GM04504 (cell line): Measurements from ENCODE around the gene UBXN2A.
A peak's percentile ranks its signal among the peaks of the same experiment; 100 is the strongest.

Experiments
- DNase-seq: peaks from one replicate; pipeline ENCODE4 v3.0.0-alpha.2; 2012; ENCODE audit warnings: low read depth

Gene UBXN2A, protein sequence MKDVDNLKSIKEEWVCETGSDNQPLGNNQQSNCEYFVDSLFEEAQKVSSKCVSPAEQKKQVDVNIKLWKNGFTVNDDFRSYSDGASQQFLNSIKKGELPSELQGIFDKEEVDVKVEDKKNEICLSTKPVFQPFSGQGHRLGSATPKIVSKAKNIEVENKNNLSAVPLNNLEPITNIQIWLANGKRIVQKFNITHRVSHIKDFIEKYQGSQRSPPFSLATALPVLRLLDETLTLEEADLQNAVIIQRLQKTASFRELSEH

DNA sequence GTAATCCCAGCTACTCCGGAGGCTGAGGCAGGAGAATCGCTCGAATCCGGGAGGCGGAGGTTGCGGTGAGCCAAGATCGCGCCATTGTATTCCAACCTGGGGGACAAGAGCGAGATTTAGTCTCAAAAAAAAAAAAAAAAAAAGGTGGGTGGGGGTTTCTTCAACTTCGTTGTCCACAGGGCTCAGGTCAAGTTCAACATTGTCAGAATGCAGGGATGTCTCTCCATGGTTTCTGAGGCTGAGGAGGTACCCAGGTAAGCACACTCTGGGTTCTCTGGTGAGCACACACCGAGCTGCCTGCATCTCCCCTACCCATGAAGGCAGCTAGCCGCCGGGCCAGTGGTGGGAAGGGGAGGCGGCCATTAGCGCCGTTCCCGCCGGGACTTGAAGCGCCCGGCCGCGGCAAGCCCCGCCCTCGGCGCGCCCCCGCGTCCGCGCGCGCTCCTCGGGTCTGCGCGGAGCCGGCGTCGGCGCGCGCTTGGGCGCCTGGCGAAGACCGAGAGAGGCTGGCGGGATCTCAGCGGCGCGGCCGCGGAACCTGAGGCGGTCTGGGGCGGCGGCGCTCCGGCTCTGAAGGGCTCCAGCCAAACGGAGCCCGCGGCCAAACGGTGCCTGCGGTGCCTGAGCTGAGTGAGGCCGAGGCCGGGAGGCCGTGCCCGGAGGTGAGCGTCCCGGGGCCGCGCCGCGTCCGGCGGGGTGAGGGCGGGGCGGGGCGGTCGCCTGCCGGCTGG, at the start of gene UBXN2A:
Gene UBXN2A, plus strand, starts transcription at position 477 of the 731 bp plus-strand sequence. CDS start 17,852 bp downstream, outside the sequence.
- DNase-seq, result no peak

DNA sequence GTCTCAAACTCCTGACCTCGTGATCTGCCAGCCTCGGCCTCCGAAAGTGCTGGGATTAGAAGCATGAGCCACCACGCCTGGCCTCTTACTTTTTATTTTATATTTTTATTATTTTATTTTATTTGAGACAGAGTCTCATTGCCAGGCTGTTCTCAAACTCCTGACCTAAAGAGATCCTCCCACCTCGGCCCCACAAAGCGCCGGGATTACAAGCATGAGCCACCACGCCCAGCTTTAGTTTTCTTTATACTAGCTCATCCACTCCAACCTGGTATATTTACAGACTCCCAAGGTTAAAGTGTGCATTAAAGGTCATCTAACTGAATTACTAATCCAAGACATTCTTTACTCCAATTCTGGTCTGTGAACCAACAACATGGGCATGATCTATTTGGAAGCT, 40.1 kb upstream of the UBXN2A start:
- DNase-seq, result no peak

DNA sequence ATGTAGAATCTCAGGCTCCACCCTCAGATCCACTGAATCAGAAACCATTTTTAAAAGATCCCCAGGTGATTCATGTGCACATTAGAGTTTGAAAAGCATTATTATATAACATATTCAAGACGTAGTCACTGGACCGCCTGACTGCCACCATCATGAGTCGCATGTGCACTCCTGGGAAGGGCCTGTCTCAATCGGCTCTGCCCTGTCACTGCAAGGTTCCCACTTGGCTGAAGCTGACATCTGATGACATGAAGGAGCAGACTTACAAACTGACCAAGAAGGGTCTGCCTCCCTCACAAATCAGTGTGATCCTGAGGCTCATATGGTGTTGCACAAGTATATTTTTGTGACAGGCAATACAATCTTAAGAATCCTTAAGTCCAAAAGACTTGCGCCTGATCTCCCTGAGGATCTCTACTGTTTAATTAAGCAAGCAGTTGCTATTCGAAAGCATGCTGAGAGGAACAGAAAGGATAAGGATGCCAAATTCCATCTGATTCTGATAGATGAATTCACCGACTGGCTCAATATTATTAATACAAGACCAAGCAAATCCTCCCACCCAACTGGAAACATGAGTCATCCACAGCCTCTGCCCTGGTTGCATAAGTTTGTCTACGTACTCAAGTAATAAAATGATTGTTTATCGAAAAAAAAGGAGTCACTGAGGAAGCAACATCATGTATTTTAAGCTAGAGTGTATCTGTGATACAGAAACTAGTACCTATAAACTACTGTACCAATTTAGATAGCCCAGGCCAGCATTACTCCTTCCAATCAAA, 39.5 kb upstream of the UBXN2A start:
- peak; percentile 60 for DNase-seq

DNA sequence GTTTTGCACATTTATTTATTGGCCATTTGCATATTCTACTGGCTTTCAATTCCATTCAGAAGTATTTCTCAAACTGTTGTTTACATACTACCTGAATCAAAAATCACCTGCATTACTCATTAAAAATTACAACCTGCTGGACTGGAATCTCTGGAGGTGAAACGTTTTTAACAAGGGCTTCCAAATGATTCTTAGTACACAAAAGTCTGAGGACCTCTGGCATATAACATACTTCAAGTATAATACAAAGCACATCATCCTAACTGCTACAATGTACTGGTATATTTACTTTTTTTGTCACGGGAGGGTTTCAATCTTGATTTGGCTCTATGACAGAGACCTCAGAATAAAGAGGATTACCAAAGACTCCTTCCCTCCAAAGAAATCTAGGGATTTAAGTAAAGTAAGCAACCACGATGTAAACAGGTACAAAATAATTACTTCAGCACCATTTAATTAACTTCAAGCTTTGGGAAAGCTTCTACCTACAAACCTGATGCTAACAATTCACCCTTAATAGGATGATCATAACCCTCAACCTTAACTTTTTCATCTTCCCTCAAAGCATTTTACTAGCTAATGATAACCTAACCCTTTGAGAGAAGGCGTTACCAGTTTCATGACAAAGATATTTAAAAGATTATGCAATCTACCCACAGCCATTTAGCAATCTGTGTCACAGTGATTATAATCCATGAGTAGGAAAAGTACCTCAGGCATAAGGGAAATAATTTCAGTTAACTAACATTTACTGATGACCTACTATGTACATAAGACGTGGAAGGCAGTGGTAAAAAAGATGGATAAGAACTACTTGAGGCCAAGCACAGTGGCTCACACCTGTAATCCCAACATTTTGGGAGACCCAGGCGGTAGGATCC, 38.1 kb upstream of the UBXN2A start:
- peak; percentile 39 for DNase-seq

DNA sequence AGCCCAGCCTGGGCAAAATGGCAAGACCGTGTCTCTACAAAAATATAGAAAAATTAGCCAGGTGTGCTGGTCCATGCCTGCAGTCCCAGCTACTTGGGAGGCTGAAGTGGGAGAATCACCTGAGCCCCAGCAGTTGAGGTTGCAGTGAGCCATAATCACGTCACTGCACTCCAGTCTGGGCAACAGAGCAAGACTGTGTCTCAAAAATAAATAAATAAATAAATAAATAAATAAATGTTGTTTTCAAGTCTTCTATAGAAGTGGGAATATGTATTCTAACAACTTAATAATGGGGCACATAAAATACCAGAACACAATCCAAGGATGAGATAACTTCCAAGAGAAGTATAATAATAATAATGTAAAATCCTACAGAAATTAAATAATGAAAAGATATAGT, 37.2 kb upstream of the UBXN2A start:
- no peak for DNase-seq

DNA sequence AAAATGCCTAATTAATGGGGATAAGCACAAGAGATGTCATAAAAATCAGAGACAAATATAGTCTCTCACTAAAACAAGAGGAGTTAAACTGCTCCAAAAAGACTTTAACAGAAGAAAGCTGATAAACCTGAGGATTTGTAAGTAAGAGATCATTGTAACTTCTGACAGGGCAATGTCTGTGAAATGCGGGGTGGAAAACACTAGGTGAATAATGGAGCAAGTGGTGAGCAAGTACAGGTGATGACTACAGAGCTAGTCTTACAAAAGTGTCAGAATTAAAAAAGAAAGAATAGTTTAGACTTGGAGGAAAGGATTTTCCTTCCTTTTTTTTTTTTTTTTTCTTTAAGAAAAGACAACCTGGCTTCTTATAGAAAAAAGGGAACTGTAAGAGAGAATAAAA, 36.0 kb upstream of the UBXN2A start:
- DNase-seq, result no peak

DNA sequence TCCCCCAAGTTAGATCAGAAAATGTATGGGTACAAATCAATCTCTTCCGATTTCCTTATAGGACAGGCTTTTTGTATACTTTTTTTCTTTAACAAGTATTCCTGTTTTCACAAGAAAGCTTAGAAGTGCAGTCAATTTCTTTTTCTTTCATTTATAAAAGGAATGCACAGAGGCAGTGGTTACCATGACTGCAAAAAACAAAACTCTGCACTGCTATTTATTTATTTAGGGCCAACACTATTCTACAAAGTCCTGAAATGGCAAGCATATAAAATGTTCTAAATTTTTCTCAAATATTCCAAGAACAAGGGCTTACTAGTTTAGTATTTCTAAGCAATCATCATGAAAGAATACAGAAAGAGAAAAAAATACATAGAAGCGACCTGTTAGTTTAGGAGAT, 35.6 kb upstream of the UBXN2A start:
- peak; percentile 17 for DNase-seq

DNA sequence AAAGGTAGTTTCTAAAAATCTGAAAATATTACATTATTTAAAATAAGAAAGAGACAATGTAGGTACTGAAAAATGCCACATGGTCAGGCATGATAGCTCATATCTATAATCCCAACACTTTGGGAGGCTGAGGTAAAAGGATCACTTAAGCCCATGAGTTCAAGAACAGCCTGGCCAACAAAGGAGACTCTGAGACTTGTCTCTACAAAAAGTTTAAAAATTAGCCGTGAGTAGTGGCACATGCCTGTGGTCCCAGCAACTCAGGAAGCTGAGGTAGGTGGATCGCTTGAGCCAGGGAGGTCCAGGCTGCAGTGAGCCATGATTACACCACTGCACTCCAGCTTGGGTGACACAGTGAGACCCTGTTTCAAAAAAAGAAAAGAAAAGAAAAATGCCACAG, 35.1 kb upstream of the UBXN2A start:
- DNase-seq, result no peak

DNA sequence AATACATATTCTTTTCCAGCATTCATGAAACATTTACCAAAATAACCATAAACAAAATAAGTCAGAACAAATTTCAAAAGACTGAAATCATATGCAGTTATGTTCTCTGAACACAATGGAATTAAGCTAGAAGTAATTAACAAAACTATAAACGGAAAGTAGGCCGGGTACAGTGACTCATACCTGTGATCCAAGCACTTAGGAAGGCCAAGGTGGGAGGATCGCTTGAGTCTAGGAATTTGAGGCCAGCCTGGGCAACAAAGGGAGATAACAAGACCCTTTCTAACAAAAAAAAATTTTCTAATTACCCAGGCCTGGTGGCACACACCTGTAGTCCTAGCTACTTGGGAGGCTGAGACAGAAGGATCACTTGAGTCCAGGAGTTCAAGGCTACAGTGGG, 28.2 kb upstream of the UBXN2A start:
- DNase-seq, result no peak

DNA sequence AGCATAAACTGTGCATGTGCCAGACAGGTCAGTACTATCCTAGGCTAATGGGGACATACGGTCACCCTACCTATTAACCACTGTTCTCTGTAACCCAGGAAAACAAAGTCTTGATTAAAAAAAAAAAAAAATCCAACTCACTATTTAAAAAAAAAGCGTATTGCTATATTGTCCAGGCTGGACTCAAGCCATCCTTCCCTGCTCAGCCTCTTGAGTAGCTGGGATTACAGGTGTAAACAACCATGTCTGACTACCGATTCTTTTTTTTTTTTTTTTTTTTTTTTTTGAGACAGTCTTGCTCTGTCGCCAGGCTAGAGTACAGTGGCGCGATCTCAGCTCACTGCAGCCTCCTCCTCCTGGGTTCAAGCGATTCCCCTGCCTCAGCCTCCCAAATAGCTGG, 24.9 kb upstream of the UBXN2A start:
- DNase-seq, result no peak

DNA sequence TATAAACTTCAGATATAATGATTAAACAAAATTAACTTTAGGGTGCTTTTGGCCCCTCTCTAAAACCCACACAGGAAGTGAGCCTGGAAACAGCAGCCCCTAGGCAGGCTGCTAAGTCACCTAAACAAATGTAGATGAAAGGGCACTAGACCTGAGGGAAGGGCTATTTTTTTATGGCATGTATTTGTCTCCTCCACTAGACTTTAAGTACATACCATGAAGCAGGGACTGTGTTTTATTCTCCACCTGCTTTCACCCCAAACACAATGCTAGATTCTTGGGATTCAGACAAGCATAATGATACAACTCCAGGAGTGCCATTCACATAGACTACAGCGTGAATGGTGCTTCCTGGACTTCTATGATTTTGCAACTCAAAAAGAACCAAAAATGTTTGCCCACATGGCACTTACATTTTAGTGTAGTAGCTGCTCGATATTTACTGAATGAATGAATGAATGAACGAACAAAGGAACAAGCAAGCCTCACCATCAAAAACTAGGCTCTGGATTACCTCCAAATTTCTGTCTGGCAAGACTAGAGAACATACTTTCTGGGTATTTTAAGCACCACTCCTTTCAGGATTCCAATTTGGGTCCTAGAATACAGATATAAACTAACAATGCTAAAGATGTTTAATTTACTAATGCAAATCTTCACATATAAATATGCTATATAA, 23.4 kb upstream of the UBXN2A start:
- DNase-seq, result no peak

DNA sequence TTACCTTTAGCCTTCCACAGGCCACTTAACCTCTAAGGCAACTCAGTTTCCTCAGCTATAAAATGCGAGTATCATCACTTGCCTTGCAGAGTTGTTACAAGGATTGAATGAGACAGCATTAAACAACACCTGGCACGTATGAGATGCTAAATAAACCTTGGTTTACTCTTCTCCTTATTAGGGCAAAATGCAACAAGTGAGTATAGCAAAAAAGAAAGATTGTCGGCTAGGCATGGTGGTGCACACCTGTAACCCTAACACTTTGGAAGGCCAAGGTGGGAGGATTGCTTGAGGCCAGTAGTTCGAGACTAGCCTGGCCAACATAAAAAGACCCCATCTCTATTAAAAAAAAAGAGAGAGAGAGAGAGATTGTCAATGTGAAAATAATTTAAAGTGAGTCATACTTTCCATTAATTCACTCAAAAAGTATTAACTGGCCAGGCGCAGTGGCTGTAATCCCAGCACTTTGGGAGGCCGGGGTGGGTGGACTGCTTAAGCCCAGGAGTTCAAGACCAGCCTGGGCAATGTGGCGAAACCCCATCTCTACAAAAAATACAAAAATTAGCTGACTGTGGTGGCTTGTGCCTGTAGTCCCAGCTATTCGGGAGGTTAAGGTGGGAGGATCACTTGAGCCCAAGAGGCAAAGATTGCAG, 21.3 kb upstream of the UBXN2A start:
- no peak for DNase-seq

DNA sequence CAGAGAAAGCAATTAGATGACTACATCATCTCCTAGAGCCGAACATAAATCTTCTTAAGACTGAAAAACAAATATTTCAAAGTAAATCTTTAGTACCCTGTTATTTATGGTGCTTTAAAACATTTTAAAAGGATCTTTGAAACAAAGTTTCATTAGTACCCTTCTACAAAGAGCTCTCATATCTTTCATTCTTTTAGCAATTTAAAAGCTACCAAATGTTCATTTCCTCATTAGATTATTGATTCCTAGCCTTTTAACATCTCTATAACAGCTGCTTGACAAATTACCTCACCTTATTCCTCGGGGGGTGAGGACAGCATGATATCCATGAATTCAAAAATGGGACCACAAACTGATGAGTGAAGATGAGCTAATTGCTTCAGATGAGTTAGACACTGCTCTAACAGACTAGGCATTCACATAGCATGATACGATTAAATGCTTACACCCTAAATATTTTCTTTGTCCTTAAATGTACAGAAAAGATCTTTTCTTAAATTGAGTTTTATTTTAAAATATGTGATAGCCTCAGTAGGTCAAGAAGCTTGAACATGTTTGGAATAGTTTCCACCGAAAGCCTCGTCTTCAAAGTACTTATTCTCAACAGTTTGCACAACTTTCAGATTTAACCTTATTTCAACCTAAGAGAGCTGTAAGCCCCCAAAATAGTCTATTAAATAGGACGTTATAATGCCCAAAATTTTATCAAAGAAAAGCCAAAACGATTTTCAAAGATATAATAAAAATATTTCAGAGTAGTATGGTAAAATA, 15.5 kb upstream of the UBXN2A start:
- no peak for DNase-seq

DNA sequence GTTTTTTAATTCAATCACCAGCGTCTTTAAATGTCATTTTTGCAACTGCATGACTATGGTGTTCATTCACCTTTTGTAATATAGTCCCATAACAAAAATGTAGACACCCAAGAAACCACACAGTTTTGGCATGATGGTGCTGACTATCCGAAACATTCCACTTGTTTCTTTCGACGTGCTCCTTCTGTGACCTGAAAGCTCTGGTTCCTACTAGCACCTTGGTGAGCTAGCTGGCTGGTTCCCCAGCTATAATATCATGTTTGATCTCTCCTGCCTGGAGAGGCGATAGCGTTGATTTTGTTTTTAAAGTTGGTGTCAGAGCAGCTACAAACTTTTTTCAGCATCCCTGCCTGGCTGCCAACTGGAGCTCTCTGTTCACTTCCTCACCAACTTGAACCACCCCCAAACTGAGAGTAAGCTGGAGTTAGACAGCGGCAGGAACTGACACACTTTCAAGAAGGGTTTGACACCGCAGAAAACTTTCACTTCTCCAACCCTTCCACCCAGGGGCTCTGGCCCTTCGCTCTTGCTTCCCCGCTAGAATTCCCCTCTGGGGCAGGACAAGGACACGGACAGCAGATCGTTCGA, 14.5 kb upstream of the UBXN2A start:
- no peak for DNase-seq

DNA sequence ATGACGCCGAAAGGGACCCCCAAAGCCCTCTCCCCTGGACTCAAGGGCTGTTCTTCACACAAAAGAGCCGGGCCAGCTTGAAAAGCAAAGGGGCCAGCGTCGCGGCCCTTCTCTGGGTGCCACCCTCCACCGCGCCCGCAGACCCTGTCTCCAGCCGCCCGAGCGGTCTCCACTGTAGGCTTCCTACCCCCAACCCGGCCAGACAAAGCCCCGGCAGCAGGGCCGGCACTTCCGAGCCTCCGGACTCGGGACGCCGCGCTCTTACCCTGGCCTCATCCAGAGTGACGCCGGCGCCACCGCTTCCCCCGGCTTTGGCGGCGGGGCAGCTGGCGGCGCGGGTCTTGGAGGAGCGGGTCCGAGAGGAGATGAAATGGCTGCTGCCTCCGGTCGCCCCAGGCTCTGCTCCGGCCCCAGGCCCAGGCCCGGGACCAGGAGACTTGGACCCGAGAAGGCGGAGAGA, 13.9 kb upstream of the UBXN2A start:
- DNase-seq, result no peak

DNA sequence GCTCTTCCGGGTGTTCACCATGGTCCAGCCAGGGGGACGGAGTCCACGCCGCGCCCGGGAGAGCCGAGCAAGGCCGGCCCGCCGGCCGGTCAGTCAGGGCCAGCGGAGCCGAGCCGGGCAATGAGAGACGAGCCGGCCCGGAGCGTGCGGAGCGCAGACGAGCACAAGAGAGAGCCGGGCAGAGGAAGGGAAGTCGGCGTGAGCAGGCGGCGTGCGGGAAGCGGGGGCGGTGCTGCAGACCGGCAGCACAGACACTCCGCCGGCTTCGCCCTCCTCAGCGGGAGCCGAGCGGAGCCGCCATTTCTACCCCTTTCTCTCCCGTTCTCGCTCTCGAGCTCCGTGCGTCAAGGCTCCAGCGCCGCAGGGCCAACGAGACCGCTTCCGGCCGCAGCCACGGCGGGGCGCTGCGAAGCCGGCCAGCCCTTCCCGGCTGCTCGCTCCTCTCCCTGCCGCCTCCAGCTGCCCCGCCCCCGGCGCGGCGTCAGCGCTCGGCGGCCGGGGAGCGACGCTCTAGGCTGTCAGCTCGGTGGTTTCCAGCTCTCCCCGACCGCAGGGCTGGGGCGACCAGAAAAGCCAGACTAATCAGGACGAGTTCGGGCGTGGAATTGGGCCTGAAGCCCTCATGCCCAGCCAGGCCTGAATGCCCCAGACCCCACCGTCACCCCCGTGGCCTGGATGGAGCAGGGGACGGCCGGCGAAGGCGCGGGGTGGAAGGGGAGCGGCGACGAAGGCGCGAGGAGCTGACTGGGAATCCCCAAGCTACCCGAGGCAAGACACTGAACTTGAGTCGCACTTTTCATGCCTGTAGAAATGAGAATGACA, 13.3 kb upstream of the UBXN2A start, which contains the start of gene ATAD2B:
Gene ATAD2B, minus strand, starts transcription at position 374 of the 822 bp plus-strand sequence. Its CDS starts 353 bp downstream, at position 21.
- peak; percentile 89 for DNase-seq

DNA sequence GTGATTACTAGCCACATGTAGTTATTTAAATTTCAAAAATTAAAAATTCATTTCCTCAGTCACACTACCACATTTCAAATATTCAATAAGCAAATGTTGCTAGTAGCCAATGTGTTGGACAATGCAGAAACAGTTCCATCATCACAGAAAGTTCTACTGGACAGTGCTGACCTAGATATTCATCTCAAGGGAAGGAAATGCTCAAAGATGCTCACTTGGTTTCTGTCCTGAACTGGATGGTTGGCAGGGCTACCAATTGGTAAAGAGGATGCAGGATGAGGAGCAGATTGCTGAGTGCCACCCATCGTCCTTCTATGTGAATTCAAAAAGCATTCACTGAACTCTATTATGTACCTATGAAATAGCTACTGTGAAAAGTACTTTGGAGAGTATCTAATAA, 6.0 kb upstream of the UBXN2A start:
- DNase-seq, result no peak
